OCI-LY1 (cell line): Measurements from ENCODE around the gene PDZRN4.
A peak's percentile ranks its signal among the peaks of the same experiment; 100 is the strongest.
"Not testable (repeated sequence)": the region's sequence is repeated elsewhere in the genome, so short reads cannot be mapped to it uniquely, and the experiment has no call there.

Source experiments
- H2AFZ ChIP-seq: fragments of 200-600 bp; sonication (generic), shearing (Covaris generic); 2 replicates; pipeline ENCODE4 v1.6.0; 2014; ENCODE audit warnings: antibody characterized with exemption, mild to moderate bottlenecking, low read length
- H3F3A ChIP-seq: fragments of 200-600 bp; sonication (generic), shearing (Covaris generic); 2 replicates; pipeline ENCODE4 v1.6.0; 2014; ENCODE audit warnings: mild to moderate bottlenecking, antibody characterized with exemption, low read length, moderate library complexity; ENCODE audit not compliant: insufficient read depth
- H3K27ac ChIP-seq: fragments of 200-600 bp; sonication (generic); 2 replicates; pipeline ENCODE4 v1.5.1; 2014; ENCODE audit warnings: low read length, mixed run types, mild to moderate bottlenecking, low read depth; ENCODE audit not compliant: poor library complexity, severe bottlenecking
- H3K27me3 ChIP-seq: fragments of 200-600 bp; sonication (generic); 2 replicates; pipeline ENCODE4 v1.6.0; 2014; ENCODE audit warnings: antibody characterized with exemption, mild to moderate bottlenecking, low read length, moderate library complexity; ENCODE audit not compliant: insufficient read depth
- H3K36me3 ChIP-seq: fragments of 200-600 bp; sonication (generic); 2 replicates; pipeline ENCODE4 v1.6.1; 2014; ENCODE audit warnings: mild to moderate bottlenecking, antibody characterized with exemption, low read length, moderate library complexity, mixed read lengths; ENCODE audit not compliant: insufficient read depth
- H3K4me1 ChIP-seq: fragments of 200-600 bp; sonication (generic); 2 replicates; pipeline ENCODE4 v1.5.1; 2014; ENCODE audit warnings: mild to moderate bottlenecking, low read length, moderate library complexity; ENCODE audit not compliant: insufficient read depth, severe bottlenecking
- H3K4me2 ChIP-seq: fragments of 200-600 bp; sonication (generic), shearing (Covaris generic); 2 replicates; pipeline ENCODE4 v1.6.1; 2014; ENCODE audit warnings: low read length
- H3K4me3 ChIP-seq: fragments of 200-600 bp; sonication (generic); 2 replicates; pipeline ENCODE4 v1.5.1; 2014; ENCODE audit warnings: low read length, low read depth, mild to moderate bottlenecking, mixed read lengths; ENCODE audit not compliant: poor library complexity, severe bottlenecking
- H3K79me2 ChIP-seq: fragments of 200-600 bp; shearing (Covaris generic); 2 replicates; pipeline ENCODE4 v1.6.1; 2016; ENCODE audit warnings: mixed run types, low read length, mixed read lengths; ENCODE audit not compliant: insufficient read depth
- H3K9ac ChIP-seq: fragments of 200-600 bp; sonication (generic), shearing (Covaris generic); 2 replicates; pipeline ENCODE4 v1.6.1; 2014; ENCODE audit warnings: mild to moderate bottlenecking, low read length, mixed read lengths
- H3K9me2 ChIP-seq: fragments of 200-600 bp; sonication (generic), shearing (Covaris generic); 2 replicates; pipeline ENCODE4 v1.6.1; 2014; ENCODE audit warnings: low read depth, mild to moderate bottlenecking, low read length, mixed read lengths
- H3K9me3 ChIP-seq: fragments of 200-600 bp; shearing (Covaris generic); 2 replicates; pipeline ENCODE4 v1.6.1; 2014; ENCODE audit warnings: low read length, mixed read lengths
- H4K20me1 ChIP-seq: fragments of 200-600 bp; sonication (generic), shearing (Covaris generic); 2 replicates; pipeline ENCODE4 v1.6.0; 2016; ENCODE audit warnings: mild to moderate bottlenecking, low read length; ENCODE audit not compliant: insufficient read depth
- EZH2 ChIP-seq: fragments of 200-600 bp; sonication (generic), shearing (Covaris generic); IDR thresholded peaks from 2 replicates; pipeline ENCODE4 v1.8.0; 2017; ENCODE audit warnings: borderline replicate concordance, mixed run types, mild to moderate bottlenecking, antibody characterized with exemption, low read length, moderate library complexity, mixed read lengths
- TF ChIP-seq, protein P1 (sequence below): fragments of 200-600 bp; sonication (generic), shearing (Covaris generic); IDR thresholded peaks from 2 replicates; pipeline ENCODE4 v1.5.1; 2017; ENCODE audit warnings: mild to moderate bottlenecking, antibody characterized with exemption, low read length, moderate library complexity, mixed read lengths

PDZRN4 gene

DNA sequence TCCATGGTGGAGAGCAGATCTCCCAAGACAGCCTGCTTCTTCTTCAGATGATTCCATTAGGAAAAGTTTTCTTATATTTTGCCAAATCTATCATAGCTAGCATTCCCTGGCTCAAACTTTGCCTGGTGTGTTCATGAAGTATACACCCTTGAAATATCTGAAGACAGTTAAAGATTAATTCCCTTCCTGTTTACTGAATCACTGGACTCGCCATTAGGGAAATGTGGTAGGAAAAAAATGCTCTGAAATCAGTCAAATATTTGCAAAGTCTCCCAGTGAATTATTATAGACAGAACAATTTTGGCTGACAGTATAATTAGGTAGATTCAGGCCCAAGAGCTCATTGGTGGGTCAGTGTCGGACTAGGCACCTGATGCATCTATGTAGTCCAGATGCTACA, 86.5 kb downstream of the PDZRN4 start:
- no peaks in the 10 kb centered on the region for H3K36me3 ChIP-seq
- H3K9me2 ChIP-seq, result no peaks in the 10 kb centered on the region
- no peaks in the 10 kb centered on the region for H3K79me2 ChIP-seq
- H3K9ac ChIP-seq, result no peak overlapping the region
- H3K4me1 ChIP-seq, result no peaks in the 10 kb centered on the region
- TF ChIP-seq, protein P1, sequence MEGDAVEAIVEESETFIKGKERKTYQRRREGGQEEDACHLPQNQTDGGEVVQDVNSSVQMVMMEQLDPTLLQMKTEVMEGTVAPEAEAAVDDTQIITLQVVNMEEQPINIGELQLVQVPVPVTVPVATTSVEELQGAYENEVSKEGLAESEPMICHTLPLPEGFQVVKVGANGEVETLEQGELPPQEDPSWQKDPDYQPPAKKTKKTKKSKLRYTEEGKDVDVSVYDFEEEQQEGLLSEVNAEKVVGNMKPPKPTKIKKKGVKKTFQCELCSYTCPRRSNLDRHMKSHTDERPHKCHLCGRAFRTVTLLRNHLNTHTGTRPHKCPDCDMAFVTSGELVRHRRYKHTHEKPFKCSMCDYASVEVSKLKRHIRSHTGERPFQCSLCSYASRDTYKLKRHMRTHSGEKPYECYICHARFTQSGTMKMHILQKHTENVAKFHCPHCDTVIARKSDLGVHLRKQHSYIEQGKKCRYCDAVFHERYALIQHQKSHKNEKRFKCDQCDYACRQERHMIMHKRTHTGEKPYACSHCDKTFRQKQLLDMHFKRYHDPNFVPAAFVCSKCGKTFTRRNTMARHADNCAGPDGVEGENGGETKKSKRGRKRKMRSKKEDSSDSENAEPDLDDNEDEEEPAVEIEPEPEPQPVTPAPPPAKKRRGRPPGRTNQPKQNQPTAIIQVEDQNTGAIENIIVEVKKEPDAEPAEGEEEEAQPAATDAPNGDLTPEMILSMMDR, result no peak
- no peak for TF ChIP-seq EZH2
- H4K20me1 ChIP-seq, result no peaks in the 10 kb centered on the region
- no peaks in the 10 kb centered on the region for H3K27me3 ChIP-seq
- H3F3A ChIP-seq, result no peaks in the 10 kb centered on the region
- no peak overlapping the region for H3K4me2 ChIP-seq
- no peak overlapping the region for H3K27ac ChIP-seq
- no peak overlapping the region for H3K4me3 ChIP-seq
- no peak overlapping the region for H2AFZ ChIP-seq
- H3K9me3 ChIP-seq, result no peaks in the 10 kb centered on the region

DNA sequence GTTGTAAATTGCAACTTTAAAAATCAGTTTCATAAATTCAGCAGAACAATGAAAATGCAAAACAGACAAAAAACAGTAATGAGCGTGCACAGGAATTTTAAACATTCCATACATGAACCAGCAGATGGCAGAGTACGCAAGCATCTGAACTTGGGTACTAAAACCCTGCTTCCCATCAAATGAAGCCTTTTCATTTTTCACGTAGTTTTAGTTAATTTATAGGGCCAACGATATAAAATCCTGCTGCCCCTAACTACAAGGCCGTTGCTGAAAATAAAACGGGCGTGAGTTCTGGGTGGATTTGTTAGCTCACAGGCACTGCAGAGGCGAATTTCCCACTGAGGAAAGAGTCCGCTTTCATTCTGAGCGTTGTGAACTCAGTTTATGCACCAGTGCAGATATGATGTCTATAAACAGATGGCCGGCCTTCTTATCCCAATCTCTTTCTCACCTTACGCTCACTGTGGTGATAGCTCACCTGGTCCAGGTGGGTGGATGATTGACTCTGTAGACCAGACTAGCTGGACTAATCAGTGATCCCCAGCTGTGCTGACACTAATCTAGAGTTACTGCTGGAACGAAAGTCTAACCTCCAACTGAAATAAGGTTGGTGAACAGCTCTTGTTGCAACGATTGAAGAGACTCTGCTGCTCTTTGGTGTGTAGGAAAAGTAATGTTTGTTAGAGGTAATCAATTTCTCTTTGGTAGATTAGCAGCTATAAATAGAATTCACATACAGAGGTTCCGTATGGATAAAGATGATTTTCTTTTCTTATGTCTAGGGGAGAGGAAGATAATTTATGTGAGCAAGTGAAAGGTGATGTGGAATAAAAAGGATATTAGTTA, 89.2 kb downstream of the PDZRN4 start:
- H3K4me2 ChIP-seq, result no peak overlapping the region
- no peak overlapping the region for H3K9ac ChIP-seq

DNA sequence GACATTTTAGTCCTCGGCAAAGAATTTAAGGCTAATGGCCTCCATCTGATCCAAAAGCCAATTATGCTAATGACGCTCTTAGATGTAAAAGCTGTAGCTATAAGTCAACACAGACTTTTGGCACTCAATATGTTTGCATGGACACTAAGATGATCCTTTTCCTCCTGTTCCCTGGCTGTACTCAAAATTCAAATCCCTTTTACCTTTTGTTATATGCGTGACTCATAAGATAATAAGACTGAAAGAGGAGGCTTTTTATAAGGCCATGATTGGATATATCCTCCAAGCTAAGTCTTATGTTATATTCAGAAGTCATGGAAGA, 89.8 kb downstream of the PDZRN4 start:
- no peak overlapping the region for H3K9ac ChIP-seq
- no peak overlapping the region for H3K27ac ChIP-seq
- no peaks in the 10 kb centered on the region for H3K36me3 ChIP-seq
- no peak for TF ChIP-seq EZH2
- TF ChIP-seq, protein P1, result no peak
- no peaks in the 10 kb centered on the region for H3K9me3 ChIP-seq
- no peak overlapping the region for H3K4me2 ChIP-seq
- no peaks in the 10 kb centered on the region for H4K20me1 ChIP-seq
- H3K27me3 ChIP-seq, result no peaks in the 10 kb centered on the region
- H3K9me2 ChIP-seq, result no peaks in the 10 kb centered on the region
- H3K4me1 ChIP-seq, result no peaks in the 10 kb centered on the region
- H3K79me2 ChIP-seq, result no peaks in the 10 kb centered on the region
- H2AFZ ChIP-seq, result no peak overlapping the region
- H3K4me3 ChIP-seq, result no peak overlapping the region
- no peaks in the 10 kb centered on the region for H3F3A ChIP-seq

More for the DNA sequence above, 89.2 kb downstream of the PDZRN4 start:
- no peak overlapping the region for H3K4me3 ChIP-seq
- no peak overlapping the region for H2AFZ ChIP-seq
- H3K27ac ChIP-seq, result no peak overlapping the region
- H3K9me3 ChIP-seq, result no peaks in the 10 kb centered on the region
- no peaks in the 10 kb centered on the region for H3K9me2 ChIP-seq
- H3K4me1 ChIP-seq, result no peaks in the 10 kb centered on the region
- TF ChIP-seq, protein P1, result peak; percentile 63; the same call in 1 of the 2 replicates
- no peak for TF ChIP-seq EZH2
- no peaks in the 10 kb centered on the region for H3K27me3 ChIP-seq
- no peaks in the 10 kb centered on the region for H3K79me2 ChIP-seq
- H3F3A ChIP-seq, result no peaks in the 10 kb centered on the region
- H3K36me3 ChIP-seq, result no peaks in the 10 kb centered on the region
- H4K20me1 ChIP-seq, result no peaks in the 10 kb centered on the region

DNA sequence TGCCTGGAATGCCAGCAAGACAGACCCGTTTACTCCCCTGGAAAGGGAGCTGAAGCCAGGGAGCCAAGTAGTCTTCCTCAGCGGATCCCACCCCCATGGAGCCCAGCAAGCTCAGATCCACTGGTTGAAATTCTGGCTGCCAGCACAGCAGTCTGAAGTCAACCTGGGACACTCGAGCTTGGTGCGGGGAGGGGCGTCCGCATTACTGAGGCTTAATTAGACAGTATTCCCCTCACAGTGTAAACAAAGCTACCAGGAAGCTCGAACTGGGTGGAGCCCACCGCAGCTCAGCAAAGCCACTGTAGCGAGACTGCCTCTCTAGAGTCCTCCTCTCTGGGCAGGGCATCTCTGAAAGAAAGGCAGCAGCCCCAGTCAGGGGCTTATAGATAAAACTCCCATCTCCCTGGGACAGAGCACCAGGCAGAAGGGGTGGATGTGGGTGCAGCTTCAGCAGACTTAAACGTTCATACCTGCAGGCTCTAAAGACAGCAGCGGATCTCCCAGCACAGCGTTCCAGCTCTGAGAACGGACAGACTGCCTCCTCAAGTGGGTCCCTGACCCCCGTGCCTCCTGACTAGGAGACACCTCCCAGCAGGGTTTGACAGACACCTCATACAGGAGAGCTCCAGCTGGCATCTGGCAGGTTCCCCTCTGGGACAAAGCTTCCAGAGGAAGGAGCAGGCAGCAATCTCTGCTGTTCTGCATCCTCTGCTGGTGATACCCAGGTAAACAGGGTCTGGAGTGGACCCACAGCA, 92.4 kb downstream of the PDZRN4 start:
- not testable (repeated sequence) for H3K27ac ChIP-seq, H3K9ac ChIP-seq, H3K9me2 ChIP-seq, H3K79me2 ChIP-seq, H3K36me3 ChIP-seq, H3F3A ChIP-seq, H3K4me3 ChIP-seq, H3K4me2 ChIP-seq, H4K20me1 ChIP-seq, H2AFZ ChIP-seq, H3K27me3 ChIP-seq, H3K9me3 ChIP-seq, H3K4me1 ChIP-seq

DNA sequence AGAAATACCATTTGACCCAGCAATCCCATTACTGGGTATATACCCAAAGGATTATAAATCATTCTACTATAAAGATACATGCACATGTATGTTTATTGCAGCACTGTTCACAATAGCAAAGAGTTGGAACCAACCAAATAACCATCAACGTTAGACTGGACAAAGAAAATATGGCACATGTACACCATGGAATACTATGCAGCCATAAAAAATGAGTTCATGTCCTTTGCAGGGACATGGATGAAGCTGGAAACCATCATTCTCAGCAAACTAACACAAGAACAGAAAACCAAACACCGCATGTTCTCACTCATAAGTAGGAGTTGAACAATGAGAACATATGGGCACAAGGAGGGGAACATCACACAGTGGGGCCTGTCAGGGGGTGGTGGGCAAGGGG, 97.3 kb downstream of the PDZRN4 start:
- not testable (repeated sequence) for H3K27ac ChIP-seq, H4K20me1 ChIP-seq, H3K4me2 ChIP-seq, H3F3A ChIP-seq, H3K27me3 ChIP-seq, H3K79me2 ChIP-seq, H3K9ac ChIP-seq, H3K4me1 ChIP-seq, H2AFZ ChIP-seq, H3K9me3 ChIP-seq, H3K9me2 ChIP-seq, H3K36me3 ChIP-seq, H3K4me3 ChIP-seq
